Osteocyte (in vitro differentiated cells): ENCODE results near the gene NUDT17. TPM values are rescaled to one million over a fixed set of nuclear protein-coding genes. Genes with fewer than 3 reads are reported as not detected.
A peak's percentile ranks its signal among the peaks of the same experiment; 100 is the strongest.

Source experiments
- DNase-seq: peaks from one replicate; pipeline ENCODE4 v3.0.0; 2021; ENCODE audit warnings: mixed read lengths; ENCODE audit not compliant: unreplicated experiment; ENCODE audit errors: extremely low spot score
- H3K27ac Mint-ChIP-seq: one replicate; pipeline ENCODE4 v1.8.0; 2021; ENCODE audit warnings: mild to moderate bottlenecking, mixed read lengths; ENCODE audit not compliant: unreplicated experiment
- H3K27me3 Mint-ChIP-seq: one replicate; pipeline ENCODE4 v1.8.0; 2021; ENCODE audit warnings: mixed read lengths; ENCODE audit not compliant: unreplicated experiment
- H3K36me3 Mint-ChIP-seq: one replicate; pipeline ENCODE4 v1.8.0; 2021; ENCODE audit warnings: mixed read lengths; ENCODE audit not compliant: unreplicated experiment
- H3K4me1 Mint-ChIP-seq: one replicate; pipeline ENCODE4 v1.8.0; 2021; ENCODE audit warnings: mixed read lengths; ENCODE audit not compliant: unreplicated experiment
- H3K4me3 Mint-ChIP-seq: one replicate; pipeline ENCODE4 v1.8.0; 2021; ENCODE audit warnings: mild to moderate bottlenecking, moderate library complexity, mixed read lengths; ENCODE audit not compliant: unreplicated experiment
- H3K9me3 Mint-ChIP-seq: one replicate; pipeline ENCODE4 v1.8.0; 2021; ENCODE audit warnings: mixed read lengths; ENCODE audit not compliant: unreplicated experiment
- CTCF ChIP-seq: fragments of 200-600 bp; sonication (generic); IDR thresholded peaks from 2 replicates; pipeline ENCODE4 v1.5.0; 2021; ENCODE audit warnings: antibody characterized with exemption, mild to moderate bottlenecking, moderate library complexity
- total RNA-seq: library from RNA; stranded (reverse); gene quantifications from 2 replicates; pipeline ENCODE4 v1.2.1, GENCODE V29; 2021

The NUDT17 gene
- total RNA-seq, 1 donor from 2014 or later = 2.4 TPM

- no peak for TF ChIP-seq CTCF
- no peak for DNase-seq
- Mint-ChIP-seq H3K36me3 (peaks cover 31% of the 10 kb centered on the region), H3K4me3 (no peak overlapping the region), H3K27ac (no peak overlapping the region), H3K9me3 (no peaks in the 10 kb centered on the region), H3K27me3 (no peaks in the 10 kb centered on the region), H3K4me1 (peaks cover 16% of the 10 kb centered on the region)
These were observed 10.1 kb downstream of the NUDT17 start for GRCh38 chr1:145855426-145855948.

- TF ChIP-seq CTCF = no peak
- no peaks in the 10 kb centered on the region for H3K9me3 Mint-ChIP-seq
- H3K4me1 Mint-ChIP-seq = peaks cover 14% of the 10 kb centered on the region
- no peak overlapping the region for H3K27ac Mint-ChIP-seq
- no peak for DNase-seq
- H3K27me3 Mint-ChIP-seq = no peaks in the 10 kb centered on the region
- H3K36me3 Mint-ChIP-seq = peaks cover 22% of the 10 kb centered on the region
- H3K4me3 Mint-ChIP-seq = no peak overlapping the region
These were observed 11.7 kb downstream of the NUDT17 start for GRCh38 chr1:145857170-145857569.

DNA sequence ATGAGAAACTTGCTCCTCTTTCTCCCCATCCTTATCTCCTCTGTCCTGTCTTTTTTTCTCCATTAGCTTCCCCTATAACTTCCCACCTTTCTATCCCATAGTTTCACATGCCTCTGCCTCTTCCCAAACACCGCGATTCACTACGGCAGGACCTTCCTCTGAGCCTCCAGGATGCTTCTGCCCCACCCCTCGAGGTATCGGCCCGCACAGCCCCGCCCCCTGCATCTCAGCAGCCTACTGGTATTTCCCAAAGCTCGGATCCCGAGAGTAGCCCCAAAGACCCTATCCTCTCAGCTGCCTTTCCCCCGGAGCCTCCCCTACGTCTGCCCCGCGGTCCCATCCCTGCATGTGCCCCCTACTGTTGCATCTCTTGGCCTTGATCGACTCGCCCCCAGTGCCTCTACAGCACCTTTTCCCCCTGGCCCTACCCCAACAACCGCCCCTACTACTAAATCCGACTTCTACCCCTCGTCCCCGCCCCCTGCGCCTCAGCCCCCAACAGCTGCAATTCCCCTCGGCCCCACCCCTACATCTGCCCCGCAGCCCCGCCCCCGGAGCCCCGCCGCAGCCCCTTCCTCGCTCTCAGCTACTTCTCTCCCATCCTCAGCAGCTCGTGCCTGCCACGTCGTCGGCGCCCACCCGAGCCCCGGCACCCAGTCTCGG is 12.9 kb downstream of the NUDT17 start:
- peaks cover 2% of the 10 kb centered on the region for H3K27me3 Mint-ChIP-seq
- DNase-seq = no peak
- peaks cover 14% of the 10 kb centered on the region for H3K4me1 Mint-ChIP-seq
- peaks cover 20% of the 10 kb centered on the region for H3K36me3 Mint-ChIP-seq
- H3K27ac Mint-ChIP-seq = peak overlapping the region; percentile 95
- H3K4me3 Mint-ChIP-seq = peak overlapping the region; percentile 94
- no peak for TF ChIP-seq CTCF
- H3K9me3 Mint-ChIP-seq = no peaks in the 10 kb centered on the region

DNA sequence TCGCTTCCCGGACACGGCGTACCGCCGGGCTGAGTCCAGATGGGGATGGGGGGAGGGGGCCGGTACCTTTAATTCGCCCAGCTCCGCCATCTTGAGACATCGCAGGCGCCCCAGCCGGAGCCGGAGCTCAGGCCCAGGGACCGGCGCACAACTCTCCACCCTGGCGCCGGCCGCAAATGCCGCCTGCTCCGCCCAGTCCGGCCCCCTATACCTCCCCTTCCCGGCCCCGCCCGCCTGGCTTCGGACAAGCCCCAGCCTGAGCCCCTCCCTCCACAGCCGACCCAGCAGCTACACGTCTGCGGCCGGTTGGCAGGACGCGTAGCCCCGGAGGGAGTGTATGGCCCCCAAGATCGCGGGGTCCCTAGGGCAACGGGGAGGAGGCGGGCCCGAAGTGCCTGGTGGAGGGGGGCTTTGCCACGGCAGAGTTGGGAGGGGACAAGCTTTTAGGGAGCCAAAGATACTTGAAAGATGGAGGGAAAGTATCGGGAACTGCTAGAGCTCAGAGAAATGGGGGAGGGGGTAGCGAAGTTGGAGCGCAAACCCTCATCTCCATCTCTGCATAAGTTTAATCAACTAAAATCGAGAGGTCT is 13.6 kb downstream of the NUDT17 start, which contains the start of gene PIAS3:
Gene PIAS3 (minus strand): TSS at position 181 of the 590 bp plus-strand sequence. CDS start 91 bp downstream, at position 90.
- peak within 1 kb of the TSS; percentile 95 for H3K27ac Mint-ChIP-seq
- no peak for TF ChIP-seq CTCF
- H3K36me3 Mint-ChIP-seq = peaks cover 16% of the 10 kb centered on the region
- H3K27me3 Mint-ChIP-seq = peaks cover 8% of the 10 kb centered on the region
- peak; percentile 98 for DNase-seq
- peaks cover 14% of the 10 kb centered on the region for H3K4me1 Mint-ChIP-seq
- no peaks in the 10 kb centered on the region for H3K9me3 Mint-ChIP-seq
- peak within 1 kb of the TSS; percentile 94 for H3K4me3 Mint-ChIP-seq

DNA sequence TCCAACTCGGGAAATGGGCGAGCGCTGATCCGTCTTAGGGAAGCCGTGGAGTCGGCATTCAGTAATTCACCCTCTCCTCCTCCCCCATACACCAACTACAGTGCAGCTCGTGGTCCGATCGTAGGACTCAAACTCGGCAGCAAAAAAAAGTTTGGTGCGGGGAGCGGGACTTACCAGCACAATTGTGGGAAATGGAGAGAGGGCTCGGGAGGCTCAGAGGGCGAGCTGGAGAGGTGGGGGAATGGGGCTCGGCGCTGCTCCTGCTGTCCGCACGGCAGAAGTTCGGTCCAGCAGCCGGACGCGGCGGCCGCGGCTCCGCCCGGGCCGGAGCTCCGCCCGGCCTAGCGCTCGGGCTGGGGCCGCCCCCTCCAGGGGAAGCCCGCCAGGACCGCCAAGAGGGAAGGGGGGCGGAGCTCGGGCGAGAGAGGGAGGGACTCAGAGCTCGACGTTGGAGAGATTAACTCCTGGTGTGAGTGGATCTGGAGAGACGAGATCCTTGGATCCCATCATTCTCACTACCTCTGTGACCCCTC is 14.1 kb downstream of the NUDT17 start:
- peaks cover 15% of the 10 kb centered on the region for H3K36me3 Mint-ChIP-seq
- peak overlapping the region; percentile 95 for H3K27ac Mint-ChIP-seq
- peak overlapping the region; percentile 94 for H3K4me3 Mint-ChIP-seq
- peaks cover 13% of the 10 kb centered on the region for H3K27me3 Mint-ChIP-seq
- no peaks in the 10 kb centered on the region for H3K9me3 Mint-ChIP-seq
- TF ChIP-seq CTCF = peak; percentile 12
- H3K4me1 Mint-ChIP-seq = peaks cover 14% of the 10 kb centered on the region
- peak; percentile 96 for DNase-seq
